GM18499 (cell line): ENCODE measurements around the gene FSCN2.

Source experiments
- ATAC-seq: cut with Tn5 transposase; IDR thresholded peaks from one replicate; pipeline ENCODE4 v1.9.1; 2021; ENCODE audit warnings: moderate number of reproducible peaks; ENCODE audit not compliant: insufficient read depth, unreplicated experiment

FSCN2 gene

GRCh38 chr17:81511804-81512561, 16.2 kb upstream of the FSCN2 start:
- no peak for ATAC-seq

- ATAC-seq, result no peak
Measured at GRCh38 chr17:81512562-81513371, 15.4 kb upstream of the FSCN2 start, which contains the start of gene ACTG1. Gene ACTG1, minus strand, starts transcription at chr17:81512799. Its CDS starts 445 bp downstream, at chr17:81512354.

- ATAC-seq, result no peak
Measured at GRCh38 chr17:81513372-81513752, 14.8 kb upstream of the FSCN2 start.

- ATAC-seq, result no peak
Measured at GRCh38 chr17:81513753-81514488, 14.3 kb upstream of the FSCN2 start.

GRCh38 chr17:81514489-81514738, 13.8 kb upstream of the FSCN2 start:
- no peak for ATAC-seq

DNA sequence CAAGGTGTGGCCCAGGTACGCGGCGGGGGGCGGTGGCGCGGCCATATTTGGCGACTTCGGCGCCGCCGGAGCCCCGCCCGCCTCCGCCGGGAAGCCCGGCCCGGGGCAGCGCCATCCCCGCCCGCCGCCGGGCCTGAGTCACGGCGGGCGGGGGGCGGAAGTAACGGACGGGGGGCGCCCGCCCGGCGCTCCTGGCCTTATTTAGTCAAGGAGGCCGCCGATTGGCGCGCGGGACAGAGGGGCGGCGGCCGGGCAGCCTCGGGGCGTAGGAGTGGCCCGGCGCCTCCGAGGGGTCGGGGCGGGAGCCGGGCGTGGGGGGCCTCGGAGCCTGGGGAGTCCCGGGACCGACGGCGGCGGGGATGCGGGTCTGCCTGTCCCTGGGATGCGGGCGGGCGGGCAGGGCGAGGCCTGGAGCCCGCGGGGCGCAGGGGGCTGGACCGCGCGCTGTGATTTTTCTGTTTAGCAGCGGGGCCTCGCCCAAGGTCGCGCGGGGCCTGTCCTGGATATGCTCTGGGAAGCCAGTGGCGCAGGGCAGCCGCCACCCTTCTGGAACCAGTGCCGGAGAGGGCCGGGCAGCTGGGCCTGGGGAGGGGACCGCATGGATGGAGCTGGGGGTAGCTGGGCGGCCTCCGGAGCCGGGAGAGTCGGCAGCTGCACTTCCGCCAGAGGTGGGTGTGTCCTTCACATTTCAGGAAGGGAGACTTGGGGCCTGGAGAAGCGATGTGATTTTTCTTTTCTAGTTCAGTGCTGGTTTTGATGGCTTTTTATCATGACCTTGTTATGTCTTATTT, 13.2 kb upstream of the FSCN2 start:
- no peak for ATAC-seq

GRCh38 chr17:81515530-81516041, 12.6 kb upstream of the FSCN2 start:
- ATAC-seq, result no peak

DNA sequence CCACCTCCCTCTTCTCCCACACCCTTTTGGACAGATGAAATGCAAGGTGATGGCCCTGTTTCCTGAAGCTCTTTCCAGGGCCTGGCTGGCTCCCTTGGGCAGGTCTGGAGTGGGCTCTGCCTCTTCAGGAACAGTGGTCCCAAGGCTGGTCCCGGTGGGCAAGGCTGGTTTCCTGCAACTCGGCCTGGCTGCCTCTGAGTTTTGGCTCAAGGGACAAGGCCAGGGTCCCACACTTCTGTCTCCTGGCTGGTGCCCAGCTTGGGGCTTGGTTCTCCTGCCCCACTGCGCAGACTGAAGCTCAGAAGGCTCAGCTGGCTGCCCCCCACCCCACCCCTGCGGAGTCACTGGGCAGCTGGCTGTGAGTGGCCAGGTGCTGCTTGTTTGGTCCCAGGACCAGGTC, 11.7 kb upstream of the FSCN2 start:
- no peak for ATAC-seq

GRCh38 chr17:81517009-81517338, 11.2 kb upstream of the FSCN2 start:
- no peak for ATAC-seq

- peak; percentile 27 for ATAC-seq
Measured at GRCh38 chr17:81517339-81518112, 10.7 kb upstream of the FSCN2 start.

GRCh38 chr17:81518113-81518784, 9.9 kb upstream of the FSCN2 start:
- ATAC-seq, result no peak

DNA sequence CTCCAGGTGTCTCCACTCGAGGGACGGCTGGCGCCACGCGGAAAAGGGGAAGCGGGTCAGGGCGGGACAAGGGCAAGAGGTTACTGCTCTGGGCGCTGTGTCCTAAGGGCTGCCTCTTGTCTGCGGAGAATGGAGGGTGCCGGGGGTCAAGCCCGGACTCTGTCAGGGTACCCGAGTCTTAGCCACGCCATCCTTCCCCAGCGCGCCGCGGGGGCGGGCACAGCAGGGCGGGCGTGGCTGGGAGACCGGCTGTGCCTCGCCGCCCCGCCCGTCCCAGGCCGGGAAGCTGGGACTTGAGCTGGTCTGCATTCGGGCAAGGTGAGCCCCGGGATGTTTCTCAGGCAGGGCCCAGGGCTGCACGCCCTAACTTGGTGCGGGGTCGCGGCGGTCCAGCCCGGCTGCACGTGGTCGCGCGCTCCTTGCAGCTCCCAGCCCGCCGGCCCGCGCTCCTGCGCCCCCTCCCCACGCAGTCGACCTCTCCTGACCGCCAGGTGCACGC, 9.3 kb upstream of the FSCN2 start:
- ATAC-seq, result no peak

- ATAC-seq, result no peak
Measured at GRCh38 chr17:81519284-81520020, 8.7 kb upstream of the FSCN2 start.

GRCh38 chr17:81520021-81520901, 7.9 kb upstream of the FSCN2 start:
- ATAC-seq, result no peak

- ATAC-seq, result no peak
Measured at GRCh38 chr17:81522491-81523401, 5.4 kb upstream of the FSCN2 start.

DNA sequence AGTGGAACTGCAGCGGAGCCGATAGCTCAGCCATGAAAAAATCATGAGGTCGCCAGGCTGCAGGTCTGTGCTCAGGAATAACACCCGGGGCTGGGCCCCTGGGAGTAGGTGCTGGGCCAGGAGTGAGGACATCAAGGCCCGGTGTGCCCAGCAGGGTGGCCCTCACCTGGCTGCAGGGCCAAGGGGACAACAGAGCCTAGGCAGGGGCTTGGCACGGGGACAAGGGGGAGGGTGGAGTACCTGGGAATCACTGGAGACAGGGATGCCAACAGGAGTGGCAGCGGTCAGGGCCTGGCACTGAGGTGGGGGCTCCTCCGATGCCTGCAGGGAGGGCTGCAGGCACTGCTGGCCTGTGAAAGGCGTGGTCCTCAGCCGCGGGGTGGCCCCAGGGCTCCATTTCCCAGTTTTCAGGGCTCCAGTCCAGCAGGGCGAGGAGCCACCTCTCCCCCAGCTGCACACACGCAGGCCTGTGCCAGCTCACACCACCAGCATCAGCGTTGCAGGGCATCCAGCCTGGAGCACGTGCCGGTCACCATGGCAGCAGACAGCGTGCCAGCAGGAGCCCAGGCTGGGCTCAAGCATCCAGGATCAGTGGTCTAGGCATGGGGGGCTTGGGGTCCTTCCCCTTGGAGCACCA, 4.7 kb upstream of the FSCN2 start:
- no peak for ATAC-seq
